GM18951 (cell line): ENCODE measurements around the gene LCE1D.

ENCODE experiments used
- POLR2A ChIP-seq: IDR thresholded peaks from 4 replicates; pipeline ENCODE4 v1.6.1; 2011; ENCODE audit warnings: mild to moderate bottlenecking; ENCODE audit not compliant: insufficient read length, insufficient read depth; ENCODE audit errors: extremely low read depth
- in situ Hi-C: fragments of 300-500 bp; cut with MboI; formaldehyde crosslinking; loops from one replicate; pipeline ENCODE4 v1.12.0; 2022; ENCODE audit warnings: low sequenced_read_pairs, mixed read lengths, inconsistent platforms; ENCODE audit not compliant: unreplicated experiment

LCE1D gene

GRCh38 chr1:152796421-152796820 is at the start of gene LCE1D:
LCE1D (plus strand) TSS chr1:152796721; CDS start chr1:152797795, 1,074 bp downstream.
- TF ChIP-seq POLR2A: no peak
- in situ Hi-C loops: no loop called here

- no peak for TF ChIP-seq POLR2A
- in situ Hi-C loops: no loop called here
Measured at GRCh38 chr1:152747831-152748230, 48.7 kb upstream of the LCE1D start.

- in situ Hi-C loops: no loop called here
- TF ChIP-seq POLR2A: no peak
Measured at GRCh38 chr1:152752225-152752624, 44.3 kb upstream of the LCE1D start.

GRCh38 chr1:152753586-152753985 is 42.9 kb upstream of the LCE1D start:
- in situ Hi-C loops: no loop called here
- no peak for TF ChIP-seq POLR2A

GRCh38 chr1:152756872-152757271 is 39.6 kb upstream of the LCE1D start:
- in situ Hi-C loops: no loop called here
- TF ChIP-seq POLR2A: no peak

- no peak for TF ChIP-seq POLR2A
- in situ Hi-C loops: no loop called here
Measured at GRCh38 chr1:152757747-152758146, 38.8 kb upstream of the LCE1D start, which contains the start of gene KPRP. KPRP (plus strand) TSS chr1:152758025; CDS start chr1:152759589, 1,564 bp downstream.

- TF ChIP-seq POLR2A: no peak
- in situ Hi-C loops: no loop called here
Measured at GRCh38 chr1:152758636-152759035, 37.9 kb upstream of the LCE1D start.

GRCh38 chr1:152759453-152760173 is 36.9 kb upstream of the LCE1D start:
- in situ Hi-C loops: no loop called here
- no peak for TF ChIP-seq POLR2A

- TF ChIP-seq POLR2A: no peak
- in situ Hi-C loops: no loop called here
Measured at GRCh38 chr1:152760551-152761190, 35.9 kb upstream of the LCE1D start.

- no peak for TF ChIP-seq POLR2A
- in situ Hi-C loops: no loop called here
Measured at GRCh38 chr1:152761609-152762213, 34.8 kb upstream of the LCE1D start.

- TF ChIP-seq POLR2A: no peak
- in situ Hi-C loops: no loop called here
Measured at GRCh38 chr1:152768847-152769533, 27.5 kb upstream of the LCE1D start.

- in situ Hi-C loops: no loop called here
Measured at GRCh38 chr1:152770411-152770810, 26.1 kb upstream of the LCE1D start.

GRCh38 chr1:152774875-152775274 is 21.6 kb upstream of the LCE1D start, which contains the start of gene LCE1F:
LCE1F (plus strand) TSS chr1:152775140; CDS start chr1:152776372, 1,232 bp downstream.
- TF ChIP-seq POLR2A: no peak
- in situ Hi-C loops: no loop called here

More at GRCh38 chr1:152770411-152770810, 26.1 kb upstream of the LCE1D start:
- no peak for TF ChIP-seq POLR2A

- in situ Hi-C loops: no loop called here
- TF ChIP-seq POLR2A: no peak
Measured at GRCh38 chr1:152776361-152776760, 20.2 kb upstream of the LCE1D start.
